Parathyroid adenoma (tissue), 2 donors: ENCODE measurements around the gene MAGI1.

Source experiments
- H2AFZ ChIP-seq: fragments of 300-600 bp; sonication (generic); one replicate; pipeline ENCODE4 v1.7.0; 2017; ENCODE audit warnings: antibody characterized with exemption, mild to moderate bottlenecking
- H3K27ac ChIP-seq: fragments of 300-600 bp; sonication (generic); one replicate; pipeline ENCODE4 v1.7.0; 2017
- H3K27me3 ChIP-seq: fragments of 300-600 bp; sonication (generic); one replicate; pipeline ENCODE4 v1.7.0; 2017; ENCODE audit warnings: low read length; ENCODE audit not compliant: control insufficient read depth, insufficient read depth
- H3K36me3 ChIP-seq: fragments of 300-600 bp; sonication (generic); one replicate; pipeline ENCODE4 v1.7.0; 2017; ENCODE audit warnings: low read length; ENCODE audit not compliant: control insufficient read depth, insufficient read depth
- H3K4me1 ChIP-seq: fragments of 300-600 bp; sonication (generic); one replicate; pipeline ENCODE4 v1.7.0; 2017; ENCODE audit warnings: control low read depth
- H3K4me2 ChIP-seq: fragments of 300-600 bp; sonication (generic); one replicate; pipeline ENCODE4 v1.7.0; 2017; ENCODE audit warnings: low read length
- H3K4me3 ChIP-seq: fragments of 300-600 bp; sonication (generic); one replicate; pipeline ENCODE4 v1.7.0; 2017; ENCODE audit warnings: low read depth, low read length
- H3K79me2 ChIP-seq: fragments of 300-600 bp; sonication (generic); one replicate; pipeline ENCODE4 v1.7.0; 2017; ENCODE audit warnings: control low read depth
- H3K9ac ChIP-seq: fragments of 300-600 bp; sonication (generic); one replicate; pipeline ENCODE4 v1.7.0; 2017; ENCODE audit warnings: mild to moderate bottlenecking
- H3K9me3 ChIP-seq: fragments of 300-600 bp; sonication (generic); one replicate; pipeline ENCODE4 v1.7.0; 2017; ENCODE audit warnings: low read length; ENCODE audit not compliant: control insufficient read depth
- CTCF ChIP-seq: fragments of 300-600 bp; sonication (generic); IDR thresholded peaks from one replicate; pipeline ENCODE4 v1.7.0; 2017; ENCODE audit warnings: antibody characterized with exemption, mild to moderate bottlenecking
- donor health status: primary hyperparathyroidism.

MAGI1 gene

DNA sequence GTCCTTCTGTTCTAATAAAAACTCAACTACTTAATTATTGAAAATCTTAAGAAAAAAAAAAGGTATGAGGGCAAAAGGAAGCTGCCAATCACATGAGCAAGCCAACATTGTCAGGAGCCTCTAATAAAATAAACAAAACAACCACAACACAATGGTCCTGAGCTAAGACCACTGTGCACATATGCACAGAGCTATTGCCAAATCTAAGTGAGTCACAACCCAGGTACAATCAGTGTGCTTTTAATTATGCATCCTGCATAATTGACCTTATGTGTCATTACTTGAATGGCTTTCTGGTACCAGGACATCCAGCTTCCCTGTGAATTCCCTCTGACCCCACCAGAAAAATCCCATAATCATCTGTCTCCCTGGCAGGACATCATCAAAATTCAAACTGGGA is 639.8 kb downstream of the MAGI1 start:
- H3K9me3 ChIP-seq, result no peaks in the 10 kb centered on the region
- TF ChIP-seq CTCF, result no peak
- H3K9ac ChIP-seq, result no peak overlapping the region
- H3K4me3 ChIP-seq, result no peak overlapping the region
- H3K4me2 ChIP-seq, result no peak overlapping the region
- no peaks in the 10 kb centered on the region for H3K4me1 ChIP-seq
- H3K36me3 ChIP-seq, result no peaks in the 10 kb centered on the region
- no peaks in the 10 kb centered on the region for H3K79me2 ChIP-seq
- no peaks in the 10 kb centered on the region for H3K27me3 ChIP-seq
- no peak overlapping the region for H2AFZ ChIP-seq
- no peak overlapping the region for H3K27ac ChIP-seq

DNA sequence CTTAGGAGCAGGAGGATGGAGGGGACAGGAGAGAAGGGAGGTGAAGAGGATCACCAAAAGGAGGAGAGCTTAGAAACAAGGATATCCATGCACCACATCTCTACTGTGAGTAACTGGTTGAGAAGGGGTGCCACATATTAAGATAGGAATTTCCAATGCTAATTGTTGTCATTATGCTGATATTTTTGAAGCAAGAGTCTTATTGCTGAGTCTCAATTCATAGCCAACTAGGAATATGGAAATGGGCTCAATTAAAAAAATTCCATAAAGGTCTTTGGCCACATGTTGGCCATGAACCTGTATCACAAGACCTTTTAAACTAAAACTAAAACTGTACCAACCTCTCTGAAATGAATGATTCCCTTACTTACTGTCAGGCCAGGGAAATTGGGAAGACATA is 642.6 kb downstream of the MAGI1 start:
- Histone ChIP-seq H3K4me2 (no peak overlapping the region), H3K4me3 (no peak overlapping the region), H3K36me3 (no peaks in the 10 kb centered on the region), H2AFZ (no peak overlapping the region), H3K9me3 (no peaks in the 10 kb centered on the region), H3K79me2 (no peaks in the 10 kb centered on the region), H3K9ac (no peak overlapping the region), H3K4me1 (no peaks in the 10 kb centered on the region), H3K27me3 (no peaks in the 10 kb centered on the region), H3K27ac (no peak overlapping the region)
- TF ChIP-seq CTCF, result no peak

DNA sequence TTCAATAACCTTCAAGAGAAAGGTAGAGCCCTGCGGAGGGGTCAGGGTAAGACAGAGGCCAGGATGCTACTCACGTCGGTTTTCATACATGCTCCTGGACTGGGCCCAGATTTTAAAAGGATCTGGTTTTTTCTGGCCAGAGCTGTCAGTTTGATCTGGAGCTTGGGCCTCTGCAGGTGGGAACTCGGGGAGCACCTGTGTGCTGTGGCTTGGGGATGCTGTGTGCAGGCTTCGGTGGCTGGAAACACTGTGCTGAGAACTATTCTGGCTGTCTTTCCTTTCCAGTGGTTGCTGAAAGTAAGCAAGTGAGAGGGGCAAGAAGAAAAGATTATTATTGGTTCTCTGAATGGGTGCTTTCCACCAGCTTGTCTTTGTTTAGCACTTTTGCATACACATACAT is 647.6 kb downstream of the MAGI1 start:
- H3K36me3 ChIP-seq, result no peaks in the 10 kb centered on the region

DNA sequence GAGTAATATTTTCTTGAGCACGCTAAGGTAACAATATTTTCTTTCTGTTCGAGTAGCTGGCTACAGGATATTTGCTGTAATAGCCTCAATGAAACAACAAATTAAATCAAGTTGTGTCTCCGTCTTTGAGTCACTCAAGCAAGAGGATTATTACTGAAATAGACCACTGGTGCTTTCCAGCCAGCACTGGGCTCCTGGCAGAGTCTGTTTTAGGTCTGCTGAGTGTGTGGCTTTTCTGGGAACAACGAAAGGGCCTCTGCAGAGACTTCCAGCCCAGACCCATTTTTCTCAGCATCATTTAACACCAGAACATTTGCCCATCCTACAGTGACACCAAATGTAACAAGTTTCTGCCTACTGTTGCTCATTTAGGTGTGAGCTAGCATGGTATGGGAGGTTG is 652.9 kb downstream of the MAGI1 start:
- no peak overlapping the region for H3K4me2 ChIP-seq
- H2AFZ ChIP-seq, result no peak overlapping the region
- no peaks in the 10 kb centered on the region for H3K4me1 ChIP-seq
- no peak overlapping the region for H3K9ac ChIP-seq
- no peaks in the 10 kb centered on the region for H3K27me3 ChIP-seq
- H3K9me3 ChIP-seq, result no peaks in the 10 kb centered on the region
- no peak overlapping the region for H3K27ac ChIP-seq
- H3K4me3 ChIP-seq, result no peak overlapping the region
- no peaks in the 10 kb centered on the region for H3K79me2 ChIP-seq
- no peaks in the 10 kb centered on the region for H3K36me3 ChIP-seq
- TF ChIP-seq CTCF, result no peak

More for the DNA sequence above, 647.6 kb downstream of the MAGI1 start:
- TF ChIP-seq CTCF, result no peak
- H3K27me3 ChIP-seq, result no peaks in the 10 kb centered on the region
- H2AFZ ChIP-seq, result no peak overlapping the region
- no peaks in the 10 kb centered on the region for H3K79me2 ChIP-seq
- no peaks in the 10 kb centered on the region for H3K9me3 ChIP-seq
- no peak overlapping the region for H3K4me2 ChIP-seq
- no peaks in the 10 kb centered on the region for H3K4me1 ChIP-seq
- H3K9ac ChIP-seq, result no peak overlapping the region
- no peak overlapping the region for H3K4me3 ChIP-seq
- H3K27ac ChIP-seq, result no peak overlapping the region

DNA sequence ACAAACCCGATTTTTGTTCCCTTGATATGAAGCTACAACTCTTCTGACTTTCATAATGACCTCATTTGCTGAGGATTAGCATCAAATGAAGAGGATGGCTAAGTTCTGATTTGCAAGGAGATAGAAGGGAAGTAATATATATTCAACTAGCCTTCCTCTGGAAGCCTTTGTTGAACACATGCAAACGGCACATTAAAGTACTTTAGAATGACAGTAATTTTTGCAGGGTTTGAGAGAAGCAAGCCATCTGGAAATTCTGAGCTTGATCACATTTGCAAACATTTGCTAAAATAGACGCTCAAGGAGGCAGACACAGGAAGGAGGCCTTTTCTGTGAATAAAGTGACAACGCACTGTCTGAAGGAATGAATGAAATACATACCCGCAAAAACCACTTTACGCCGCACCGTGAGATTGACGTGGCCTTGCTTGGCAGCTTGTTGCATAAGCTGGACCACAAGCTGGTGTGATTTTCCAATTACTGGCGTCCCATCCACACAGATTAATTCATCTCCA is 657.2 kb downstream of the MAGI1 start:
- Histone ChIP-seq H3K4me1 (no peaks in the 10 kb centered on the region), H3K9me3 (no peaks in the 10 kb centered on the region), H3K27me3 (no peaks in the 10 kb centered on the region), H2AFZ (no peak overlapping the region), H3K79me2 (no peaks in the 10 kb centered on the region), H3K4me2 (no peak overlapping the region), H3K4me3 (no peak overlapping the region), H3K9ac (no peak overlapping the region), H3K36me3 (no peaks in the 10 kb centered on the region), H3K27ac (no peak overlapping the region)
- TF ChIP-seq CTCF, result no peak
